ENCODE results near the gene SUGP2. TPM values are rescaled to one million over a fixed set of nuclear protein-coding genes. Genes with fewer than 3 reads are reported as not detected.
"Not testable (repeated sequence)": the region's sequence is repeated elsewhere in the genome, so short reads cannot be mapped to it uniquely, and the experiment has no call there.

The SUGP2 gene
- total and polyA plus RNA-seq, 4 donors, result 7.4 to 93.1 (median 61.1) TPM

DNA sequence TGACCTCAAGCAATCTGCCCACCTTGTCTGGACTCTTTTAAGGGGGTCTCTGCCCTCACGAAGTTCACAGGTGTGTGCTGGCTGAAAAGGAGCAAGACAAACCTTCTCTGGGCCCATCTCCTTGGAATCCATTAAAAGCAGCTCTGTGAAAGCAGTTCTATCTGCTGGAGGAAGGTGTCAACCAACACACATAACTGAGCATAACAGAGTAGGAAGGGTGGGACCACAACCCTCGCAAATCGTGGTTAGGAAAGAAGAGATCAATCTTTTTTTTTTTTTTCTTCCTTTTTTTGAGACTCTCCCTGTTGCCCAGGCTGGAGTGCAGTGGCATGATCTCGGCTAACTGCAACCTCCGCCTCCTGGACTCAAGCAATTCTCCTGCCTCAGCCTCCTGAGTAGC, 1.4 kb downstream of the SUGP2 start:
- Histone ChIP-seq H3K9me3 (ENCODE audit: control insufficient read depth, low read length) (no peaks in the 10 kb centered on the region), H3K4me3 (ENCODE audit: low read length in 2 of 2) (no peak overlapping the region), H3K27me3 (ENCODE audit: control insufficient read depth in 1 of 2, insufficient read depth in 2 of 2, low read length in 1 of 2) (no peaks in the 10 kb centered on the region), H3K36me3 (ENCODE audit: control insufficient read depth in 1 of 2, insufficient read depth in 2 of 2, low read length in 1 of 2) (no peaks in the 10 kb centered on the region), H3K27ac (ENCODE audit: low read depth in 1 of 2, low read length in 2 of 2) (no peak overlapping the region), H3K4me1 (ENCODE audit: control insufficient read depth in 1 of 2, insufficient read depth in 2 of 2, low read length in 2 of 2) (no peaks in the 10 kb centered on the region)
- intact Hi-C loops (cut with DNase I), result loop anchor here in 1 of 2 donors (5.0 kb wide), 1 partner anchor 105 kb away; the partner anchor contains the start of gene TMEM161A
- DNase-seq (no peak), ATAC-seq (ENCODE audit: low FRiP score) (no peak)
- 53 to 55% methylated on average over 5 of the region's 5 CpGs for WGBS, 2 donors

GRCh38 chr19:19028526-19028925, 4.8 kb downstream of the SUGP2 start:
- 91% methylated on average over 9 of the region's 9 CpGs for WGBS, 2 donors
- Histone ChIP-seq H3K4me3 (ENCODE audit: low read length in 2 of 2) (no peak overlapping the region), H3K36me3 (ENCODE audit: control insufficient read depth in 1 of 2, insufficient read depth in 2 of 2, low read length in 1 of 2) (peaks cover 4 to 5% of the 10 kb centered on the region in 2 donors), H3K4me1 (ENCODE audit: control insufficient read depth in 1 of 2, insufficient read depth in 2 of 2, low read length in 2 of 2) (no peaks in the 10 kb centered on the region), H3K27me3 (ENCODE audit: control insufficient read depth in 1 of 2, insufficient read depth in 2 of 2, low read length in 1 of 2) (no peaks in the 10 kb centered on the region), H3K9me3 (ENCODE audit: control insufficient read depth, low read length) (no peaks in the 10 kb centered on the region), H3K27ac (ENCODE audit: low read depth in 1 of 2, low read length in 2 of 2) (no peak overlapping the region)
- DNase-seq (no peak), ATAC-seq (ENCODE audit: low FRiP score) (no peak)
- intact Hi-C loops (cut with DNase I), result no loop called here

- DNase-seq (no peak), ATAC-seq (ENCODE audit: low FRiP score) (no peak)
- Histone ChIP-seq H3K9me3 (ENCODE audit: control insufficient read depth, low read length) (no peaks in the 10 kb centered on the region), H3K27me3 (ENCODE audit: control insufficient read depth in 1 of 2, insufficient read depth in 2 of 2, low read length in 1 of 2) (no peaks in the 10 kb centered on the region), H3K4me3 (ENCODE audit: low read length in 2 of 2) (no peak overlapping the region), H3K36me3 (ENCODE audit: control insufficient read depth in 1 of 2, insufficient read depth in 2 of 2, low read length in 1 of 2) (peaks cover 6 to 10% of the 10 kb centered on the region in 2 donors), H3K4me1 (ENCODE audit: control insufficient read depth in 1 of 2, insufficient read depth in 2 of 2, low read length in 2 of 2) (no peaks in the 10 kb centered on the region), H3K27ac (ENCODE audit: low read depth in 1 of 2, low read length in 2 of 2) (no peak overlapping the region)
- 80 to 88% methylated on average over 4 of the region's 4 CpGs for WGBS, 2 donors
- intact Hi-C loops (cut with DNase I), result no loop called here
Observed at GRCh38 chr19:19027228-19027627, 6.1 kb downstream of the SUGP2 start.

GRCh38 chr19:19026299-19026971, 6.9 kb downstream of the SUGP2 start:
- H3K9me3 ChIP-seq (ENCODE audit: control insufficient read depth, low read length), result no peaks in the 10 kb centered on the region
- H3K27ac ChIP-seq (ENCODE audit: low read depth in 1 of 2, low read length in 2 of 2), result no peak overlapping the region
- H3K36me3 ChIP-seq (ENCODE audit: control insufficient read depth in 1 of 2, insufficient read depth in 2 of 2, low read length in 1 of 2), result peaks cover 6 to 11% of the 10 kb centered on the region in 2 donors
- WGBS, 2 donors, result 64 to 67% methylated on average over 10 of the region's 10 CpGs
- H3K4me1 ChIP-seq (ENCODE audit: control insufficient read depth in 1 of 2, insufficient read depth in 2 of 2, low read length in 2 of 2), result no peaks in the 10 kb centered on the region
- H3K4me3 ChIP-seq (ENCODE audit: low read length in 2 of 2), result no peak overlapping the region
- H3K27me3 ChIP-seq (ENCODE audit: control insufficient read depth in 1 of 2, insufficient read depth in 2 of 2, low read length in 1 of 2), result no peaks in the 10 kb centered on the region
- peak; percentile 52 for ATAC-seq (ENCODE audit: low FRiP score)
- no peak for DNase-seq
- intact Hi-C loops (cut with DNase I), result no loop called here

GRCh38 chr19:19025861-19026260, 7.5 kb downstream of the SUGP2 start:
- peaks cover 6 to 11% of the 10 kb centered on the region in 2 donors for H3K36me3 ChIP-seq (ENCODE audit: control insufficient read depth in 1 of 2, insufficient read depth in 2 of 2, low read length in 1 of 2)
- ATAC-seq (ENCODE audit: low FRiP score), result no peak
- intact Hi-C loops (cut with DNase I), result no loop called here

GRCh38 chr19:19023376-19023775, 9.9 kb downstream of the SUGP2 start:
- ATAC-seq (ENCODE audit: low FRiP score); DNase-seq; H3K27me3 ChIP-seq (ENCODE audit: control insufficient read depth in 1 of 2, insufficient read depth in 2 of 2, low read length in 1 of 2); H3K4me3 ChIP-seq (ENCODE audit: low read length in 2 of 2); H3K4me1 ChIP-seq (ENCODE audit: control insufficient read depth in 1 of 2, insufficient read depth in 2 of 2, low read length in 2 of 2); intact Hi-C loops (cut with DNase I); H3K27ac ChIP-seq (ENCODE audit: low read depth in 1 of 2, low read length in 2 of 2); H3K9me3 ChIP-seq (ENCODE audit: control insufficient read depth, low read length): not testable (repeated sequence)
- H3K36me3 ChIP-seq (ENCODE audit: control insufficient read depth in 1 of 2, insufficient read depth in 2 of 2, low read length in 1 of 2), result peaks cover 6 to 15% of the 10 kb centered on the region in 2 donors
- WGBS, 2 donors, result 94 to 95% methylated on average over 1 of the region's 1 CpG

More at GRCh38 chr19:19025861-19026260, 7.5 kb downstream of the SUGP2 start:
- DNase-seq, result no peak
- no peak overlapping the region for H3K27ac ChIP-seq (ENCODE audit: low read depth in 1 of 2, low read length in 2 of 2)
- H3K4me3 ChIP-seq (ENCODE audit: low read length in 2 of 2), result no peak overlapping the region
- no peaks in the 10 kb centered on the region for H3K27me3 ChIP-seq (ENCODE audit: control insufficient read depth in 1 of 2, insufficient read depth in 2 of 2, low read length in 1 of 2)
- H3K4me1 ChIP-seq (ENCODE audit: control insufficient read depth in 1 of 2, insufficient read depth in 2 of 2, low read length in 2 of 2), result no peaks in the 10 kb centered on the region
- no peaks in the 10 kb centered on the region for H3K9me3 ChIP-seq (ENCODE audit: control insufficient read depth, low read length)
- WGBS, 2 donors, result 89 to 90% methylated on average over 11 of the region's 11 CpGs

- no peak for ATAC-seq (ENCODE audit: low FRiP score)
- intact Hi-C loops (cut with DNase I), result no loop called here
- Histone ChIP-seq H3K27me3 (ENCODE audit: control insufficient read depth in 1 of 2, insufficient read depth in 2 of 2, low read length in 1 of 2) (no peaks in the 10 kb centered on the region), H3K36me3 (ENCODE audit: control insufficient read depth in 1 of 2, insufficient read depth in 2 of 2, low read length in 1 of 2) (peaks cover 6 to 17% of the 10 kb centered on the region in 2 donors), H3K4me3 (ENCODE audit: low read length in 2 of 2) (no peak overlapping the region), H3K4me1 (ENCODE audit: control insufficient read depth in 1 of 2, insufficient read depth in 2 of 2, low read length in 2 of 2) (no peaks in the 10 kb centered on the region), H3K9me3 (ENCODE audit: control insufficient read depth, low read length) (no peaks in the 10 kb centered on the region), H3K27ac (ENCODE audit: low read depth in 1 of 2, low read length in 2 of 2) (no peak overlapping the region)
- WGBS, 2 donors, result 88% methylated on average over 4 of the region's 4 CpGs
- DNase-seq, result no peak
Observed at GRCh38 chr19:19022380-19022961, 10.8 kb downstream of the SUGP2 start.

DNA sequence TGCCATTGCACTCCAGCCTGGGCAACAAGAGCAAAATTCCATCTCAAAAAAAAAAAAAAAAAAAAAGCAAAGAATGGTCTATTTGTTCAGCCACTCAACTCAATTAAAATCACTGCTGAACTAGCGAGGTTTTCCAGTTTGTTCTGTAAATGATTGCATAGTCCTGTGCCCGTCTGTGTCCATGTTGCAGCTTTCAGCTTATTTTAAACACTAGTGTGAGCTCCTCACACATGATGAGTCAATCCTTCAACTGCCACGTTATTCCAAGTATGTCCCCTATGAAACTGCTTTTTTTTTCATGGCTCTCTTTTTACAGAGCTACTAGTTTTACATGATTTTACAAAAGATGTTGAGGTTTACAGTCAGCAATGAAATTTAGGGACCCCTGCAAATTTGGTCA, 12.2 kb downstream of the SUGP2 start:
- WGBS, 2 donors, result 24 to 29% methylated on average over 3 of the region's 3 CpGs
- ATAC-seq (ENCODE audit: low FRiP score) (no peak), DNase-seq (no peak)
- Histone ChIP-seq H3K36me3 (ENCODE audit: control insufficient read depth in 1 of 2, insufficient read depth in 2 of 2, low read length in 1 of 2) (peaks cover 9 to 23% of the 10 kb centered on the region in 2 donors), H3K9me3 (ENCODE audit: control insufficient read depth, low read length) (peaks cover 2% of the 10 kb centered on the region), H3K27me3 (ENCODE audit: control insufficient read depth in 1 of 2, insufficient read depth in 2 of 2, low read length in 1 of 2) (no peaks in the 10 kb centered on the region), H3K27ac (ENCODE audit: low read depth in 1 of 2, low read length in 2 of 2) (no peak overlapping the region), H3K4me1 (ENCODE audit: control insufficient read depth in 1 of 2, insufficient read depth in 2 of 2, low read length in 2 of 2) (no peaks in the 10 kb centered on the region), H3K4me3 (ENCODE audit: low read length in 2 of 2) (no peak overlapping the region)
- intact Hi-C loops (cut with DNase I), result no loop called here

DNA sequence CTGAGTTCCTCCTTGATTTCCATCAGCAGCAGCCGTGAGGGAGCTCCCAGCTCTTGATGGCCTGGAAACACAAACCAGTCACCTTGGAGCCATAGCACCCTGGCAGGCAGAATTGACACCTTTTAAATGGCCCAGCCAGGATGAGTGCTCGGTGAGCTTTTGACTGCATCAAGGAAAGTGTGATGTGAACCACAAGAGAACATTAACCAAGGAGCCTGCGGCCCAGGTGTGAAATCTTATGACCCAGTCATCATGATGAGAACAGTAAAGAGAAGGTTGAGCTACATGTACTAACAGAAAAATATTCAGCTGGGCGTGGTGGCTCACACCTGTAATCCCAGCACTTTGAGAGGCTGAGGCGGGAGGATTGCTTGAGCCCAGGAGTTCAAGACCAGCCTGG, 22.8 kb downstream of the SUGP2 start:
- Histone ChIP-seq H3K9me3 (ENCODE audit: control insufficient read depth, low read length) (no peaks in the 10 kb centered on the region), H3K4me3 (ENCODE audit: low read length in 2 of 2) (no peak overlapping the region), H3K27ac (ENCODE audit: low read depth in 1 of 2, low read length in 2 of 2) (no peak overlapping the region), H3K36me3 (ENCODE audit: control insufficient read depth in 1 of 2, insufficient read depth in 2 of 2, low read length in 1 of 2) (peaks cover 9 to 11% of the 10 kb centered on the region in 2 donors), H3K4me1 (ENCODE audit: control insufficient read depth in 1 of 2, insufficient read depth in 2 of 2, low read length in 2 of 2) (no peaks in the 10 kb centered on the region), H3K27me3 (ENCODE audit: control insufficient read depth in 1 of 2, insufficient read depth in 2 of 2, low read length in 1 of 2) (no peaks in the 10 kb centered on the region)
- intact Hi-C loops (cut with DNase I), result no loop called here
- ATAC-seq (ENCODE audit: low FRiP score) (no peak), DNase-seq (peak in 1 of 2 donors; percentile 17)
- WGBS, 2 donors, result 93 to 95% methylated on average over 5 of the region's 5 CpGs
